Esophagus muscularis mucosa (tissue), 4 donors: ENCODE results near the gene AKT2. TPM values are rescaled to one million over a fixed set of nuclear protein-coding genes. Genes with fewer than 3 reads are reported as not detected.

Experiments used
- DNase-seq: peaks from one replicate; pipeline ENCODE4 v3.0.0-alpha.2; 2017; ENCODE audit errors: extremely low spot score
- H3K27ac ChIP-seq, 4 donors: fragments of 200-600 bp; sonication (generic); replicated peaks in 1 of 4; 1 replicate in 3 of 4; 2 replicates in 1 of 4; pipeline ENCODE4 v1.5.1; 2016 to 2019; ENCODE audit warnings: mild to moderate bottlenecking in 1 of 4
- H3K27me3 ChIP-seq, 4 donors: fragments of 200-600 bp; sonication (generic); one replicate each; pipeline versions ENCODE4 v1.5.1 to v1.6.0; 2016 to 2019
- H3K36me3 ChIP-seq, 4 donors: fragments of 200-600 bp; sonication (generic); one replicate each; pipeline ENCODE4 v1.5.1; 2016 to 2019
- H3K4me1 ChIP-seq, 4 donors: fragments of 200-600 bp; sonication (generic); one replicate each; pipeline ENCODE4 v1.5.1; 2016 to 2019
- H3K4me3 ChIP-seq, 4 donors: fragments of 200-600 bp; sonication (generic); 1 replicate in 2 of 4; 2 replicates in 2 of 4; pipeline ENCODE4 v1.5.1; 2016 to 2019; ENCODE audit warnings: mild to moderate bottlenecking in 4 of 4, moderate library complexity in 1 of 4
- H3K9me3 ChIP-seq, 4 donors: fragments of 200-600 bp; sonication (generic); 1 replicate in 3 of 4; 2 replicates in 1 of 4; pipeline ENCODE4 v1.5.1; 2016 to 2019
- CTCF ChIP-seq, 3 experiments: fragments of 200-600 bp in 2 of 3; fragments of 450-650 bp in 1 of 3; sonication (generic) in 2 of 3; IDR thresholded peaks; one replicate each; pipeline ENCODE4 v1.5.1; 2017 to 2019; ENCODE audit warnings: antibody characterized with exemption in 3 of 3, mild to moderate bottlenecking in 2 of 3, moderate library complexity in 1 of 3
- EP300 ChIP-seq: sonication (generic); formaldehyde crosslinking; IDR thresholded peaks from one replicate; pipeline ENCODE4 v1.6.1; 2017; ENCODE audit warnings: antibody characterized with exemption
- POLR2A ChIP-seq: fragments of 450-650 bp; IDR thresholded peaks from one replicate; pipeline ENCODE4 v1.6.1; 2017; ENCODE audit warnings: antibody characterized with exemption, moderate library complexity, mild to moderate bottlenecking, low read depth
- POLR2AphosphoS5 ChIP-seq, 2 donors: sonication (generic); formaldehyde crosslinking; IDR thresholded peaks; one replicate each; pipeline ENCODE4 v1.6.1; 2017; ENCODE audit warnings: antibody characterized with exemption in 2 of 2
- WGBS: methylation state at CpG from one replicate; pipeline ENCODE4 v1.1.5; 2018; 5-methylcytosine and 5-hydroxymethylcytosine counted together
- intact Hi-C: fragments of 100-400 bp; cut with DNase I; formaldehyde crosslinking; loops from one replicate; pipeline ENCODE4 v1.15.1; 2023
- total RNA-seq, 4 donors: library from RNA; depleted of rRNA; stranded (reverse); fragments of >200 nt; gene quantifications; one replicate each; pipeline versions ENCODE4 v1.1.0 to v1.2.1, GENCODE V29; 2016

AKT2 gene
- total RNA-seq, 4 donors from 2014 or later, result 53.3 to 82.1 (median 64.0) TPM

- Histone ChIP-seq H3K36me3 (peaks cover 25 to 57% (median 44%) of the 10 kb centered on the region in 4 donors), H3K27ac (no peak overlapping the region), H3K9me3 (no peaks in the 10 kb centered on the region), H3K27me3 (no peaks in the 10 kb centered on the region), H3K4me1 (peaks cover 0 to 20% (median 12%) of the 10 kb centered on the region in 4 donors), H3K4me3 (no peak overlapping the region)
- TF ChIP-seq CTCF (IDR thresholded peaks at IDR 0.05) (no peak), EP300 (no peak), POLR2AphosphoS5 (IDR thresholded peaks at IDR 0.05) (no peak), POLR2A (no peak)
- WGBS, result 88% methylated on average over 8 of the region's 8 CpGs
- no peak for DNase-seq
- intact Hi-C loops, result no loop called here
These were observed 28.6 kb downstream of the AKT2 start for GRCh38 chr19:40256512-40256911.

GRCh38 chr19:40255619-40256166 lies 29.5 kb downstream of the AKT2 start:
- intact Hi-C loops, result no loop called here
- Histone ChIP-seq H3K9me3 (no peaks in the 10 kb centered on the region), H3K36me3 (peaks cover 25 to 60% (median 45%) of the 10 kb centered on the region in 4 donors), H3K27ac (no peak overlapping the region), H3K4me1 (peaks cover 0 to 20% (median 12%) of the 10 kb centered on the region in 4 donors), H3K4me3 (no peak overlapping the region), H3K27me3 (no peaks in the 10 kb centered on the region)
- TF ChIP-seq POLR2AphosphoS5 (IDR thresholded peaks at IDR 0.05) (no peak), CTCF (IDR thresholded peaks at IDR 0.05) (no peak), POLR2A (no peak), EP300 (no peak)
- DNase-seq, result no peak
- WGBS, result 83% methylated on average over 3 of the region's 3 CpGs

GRCh38 chr19:40254714-40255418 lies 30.3 kb downstream of the AKT2 start:
- TF ChIP-seq EP300 (no peak), CTCF (IDR thresholded peaks at IDR 0.05) (no peak), POLR2AphosphoS5 (IDR thresholded peaks at IDR 0.05) (no peak), POLR2A (no peak)
- peaks cover 25 to 68% (median 50%) of the 10 kb centered on the region in 4 donors for H3K36me3 ChIP-seq
- H3K4me3 ChIP-seq, result no peak overlapping the region
- WGBS, result 95% methylated on average over 12 of the region's 16 CpGs
- no peak overlapping the region for H3K27ac ChIP-seq
- H3K4me1 ChIP-seq, result peaks cover 0 to 20% (median 12%) of the 10 kb centered on the region in 4 donors
- no peak for DNase-seq
- intact Hi-C loops, result no loop called here
- no peaks in the 10 kb centered on the region for H3K27me3 ChIP-seq
- H3K9me3 ChIP-seq, result no peaks in the 10 kb centered on the region

DNA sequence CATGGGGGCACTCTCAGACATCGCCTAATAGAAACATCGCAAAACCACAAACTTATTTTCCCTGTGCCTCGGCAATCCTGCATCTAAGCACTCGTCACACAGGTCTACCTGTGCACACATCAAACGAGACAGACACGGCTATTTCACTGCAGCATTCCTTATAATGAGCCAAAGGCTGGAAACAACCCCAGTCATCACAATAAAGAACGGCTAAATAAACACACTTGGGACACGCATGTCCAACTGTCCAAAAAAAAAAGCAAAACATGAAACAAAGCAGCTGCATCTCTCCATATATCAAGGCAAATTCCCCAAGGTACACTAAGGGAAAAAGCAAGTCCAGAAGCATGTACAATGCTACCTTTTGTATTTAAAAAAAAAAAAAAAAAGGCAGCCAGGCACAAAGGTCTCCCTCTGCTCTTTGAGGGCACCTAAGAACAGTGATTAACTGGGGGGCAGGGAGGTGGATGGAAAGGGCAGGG lies 31.5 kb downstream of the AKT2 start:
- WGBS, result 70% methylated on average over 8 of the region's 8 CpGs
- H3K4me3 ChIP-seq, result no peak overlapping the region
- intact Hi-C loops, result no loop called here
- H3K9me3 ChIP-seq, result no peaks in the 10 kb centered on the region
- TF ChIP-seq POLR2AphosphoS5 (IDR thresholded peaks at IDR 0.05) (no peak), EP300 (no peak), POLR2A (no peak), CTCF (IDR thresholded peaks at IDR 0.05) (no peak)
- H3K27ac ChIP-seq, result no peak overlapping the region
- H3K27me3 ChIP-seq, result no peaks in the 10 kb centered on the region
- no peak for DNase-seq
- H3K4me1 ChIP-seq, result peaks cover 0 to 26% (median 12%) of the 10 kb centered on the region in 4 donors
- peaks cover 25 to 77% (median 57%) of the 10 kb centered on the region in 4 donors for H3K36me3 ChIP-seq
